GM18505 (cell line): ENCODE data around the gene VSIG1.
A peak's percentile ranks its signal among the peaks of the same experiment; 100 is the strongest.

Experiments used
- ATAC-seq: cut with Tn5 transposase; IDR thresholded peaks from one replicate; pipeline ENCODE4 v1.9.1; 2021; ENCODE audit not compliant: unreplicated experiment
- POLR2A ChIP-seq: IDR thresholded peaks from 4 replicates; pipeline ENCODE4 v1.6.1; 2011; ENCODE audit warnings: borderline replicate concordance; ENCODE audit not compliant: insufficient read depth, insufficient read length; ENCODE audit errors: extremely low read depth

Gene VSIG1

DNA sequence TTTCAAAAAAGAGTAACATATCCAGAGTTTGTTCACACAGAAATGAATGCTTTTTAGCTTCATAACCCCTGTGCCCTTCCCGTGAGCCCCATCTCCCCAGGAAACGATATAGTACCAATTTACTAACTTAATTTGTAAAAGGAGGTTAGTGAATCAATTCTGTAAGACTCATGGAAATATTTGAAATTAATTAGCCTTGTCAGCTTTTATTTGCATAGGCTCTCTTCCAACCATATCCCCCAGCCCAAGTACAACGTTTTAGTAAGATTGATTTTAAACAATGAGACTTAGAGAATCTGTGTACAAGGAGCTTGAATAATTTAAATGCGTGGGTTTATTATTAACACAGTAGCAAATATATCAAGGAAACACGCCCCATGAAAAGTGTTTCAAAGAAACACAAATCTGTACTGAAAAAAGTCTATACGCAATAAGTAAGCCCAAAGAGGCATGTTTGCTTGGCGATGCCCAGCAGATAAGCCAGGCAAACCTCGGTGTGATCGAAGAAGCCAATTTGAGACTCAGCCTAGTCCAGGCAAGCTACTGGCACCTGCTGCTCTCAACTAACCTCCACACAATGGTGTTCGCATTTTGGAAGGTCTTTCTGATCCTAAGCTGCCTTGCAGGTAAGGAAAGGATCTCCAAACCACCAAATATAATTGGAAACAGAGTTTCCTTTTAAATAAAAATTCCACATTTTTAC is at the start of gene VSIG1:
VSIG1 (plus strand) TSS at position 512 of the 703 bp plus-strand sequence; CDS start at position 578, 66 bp downstream.
- no peak for TF ChIP-seq POLR2A
- ATAC-seq = no peak

DNA sequence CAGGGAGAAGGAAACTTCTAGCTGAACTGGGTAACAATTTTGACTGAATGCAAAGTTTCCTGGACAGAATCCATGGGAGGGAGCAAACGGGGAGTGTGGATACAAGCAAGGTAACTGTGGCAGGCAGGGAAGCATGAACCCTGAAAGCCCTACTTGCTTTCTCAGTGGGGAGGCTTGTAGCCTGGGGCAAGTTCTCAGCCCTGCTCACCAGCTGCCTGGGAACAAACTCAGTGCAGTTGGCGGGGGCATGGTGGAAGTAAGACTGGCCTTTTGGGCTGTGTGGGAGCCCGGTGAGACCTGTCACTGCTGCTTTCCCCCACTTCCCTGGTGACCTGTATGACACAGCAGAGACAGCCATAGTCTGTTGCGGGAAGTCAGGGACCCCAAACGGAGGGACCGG is 48.7 kb upstream of the VSIG1 start:
- no peak for TF ChIP-seq POLR2A

DNA sequence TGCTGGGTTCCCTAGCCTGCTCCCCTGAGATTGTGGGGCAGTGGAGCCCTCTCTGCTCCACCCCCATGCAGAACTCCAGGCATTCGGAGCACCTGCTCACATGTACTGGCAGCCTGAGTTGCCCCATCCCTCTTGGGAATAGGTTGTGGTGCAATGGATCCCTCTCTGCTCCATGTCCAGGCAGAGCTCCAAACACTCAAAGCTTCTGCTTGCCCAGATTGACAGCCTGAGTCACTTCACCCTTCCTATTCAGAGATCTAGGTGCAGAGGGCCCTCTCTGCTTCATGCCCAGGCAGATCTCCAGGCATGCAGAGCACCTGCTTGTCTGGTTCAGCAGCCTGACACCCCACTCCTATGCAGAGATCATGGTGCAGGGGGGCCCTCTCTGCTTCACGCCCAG is 44.1 kb upstream of the VSIG1 start:
- peak; percentile 34 for ATAC-seq
- no peak for TF ChIP-seq POLR2A

More for the DNA sequence above, 48.7 kb upstream of the VSIG1 start:
- ATAC-seq = no peak

DNA sequence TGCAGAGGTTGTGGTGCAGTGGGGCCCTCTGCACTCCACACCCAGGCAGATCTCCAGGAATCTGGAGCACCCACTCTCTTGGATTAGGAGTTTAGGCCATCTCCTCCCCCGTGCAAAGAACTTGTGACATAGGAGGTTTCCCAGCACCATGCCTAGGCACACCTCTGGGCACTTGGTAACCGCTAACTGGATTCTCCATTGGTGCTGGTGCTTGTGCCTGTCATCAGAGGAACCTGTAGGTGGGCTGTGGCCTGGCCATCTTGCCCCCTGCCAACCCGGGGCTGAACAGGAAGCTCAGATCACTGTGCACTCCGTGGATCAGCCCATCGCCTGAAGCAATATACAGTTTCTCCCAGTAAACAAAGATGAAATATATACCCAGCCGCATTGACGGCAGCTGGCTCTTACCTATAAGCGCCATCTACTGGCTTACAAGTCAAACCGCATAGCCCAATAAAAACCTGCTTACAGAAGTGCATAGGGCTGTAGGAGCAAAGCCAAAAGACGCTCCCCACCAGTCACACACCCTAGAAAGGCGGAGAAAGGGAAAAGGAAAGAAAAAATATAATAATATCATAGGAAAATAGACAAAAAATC is 43.5 kb upstream of the VSIG1 start:
- no peak for TF ChIP-seq POLR2A

DNA sequence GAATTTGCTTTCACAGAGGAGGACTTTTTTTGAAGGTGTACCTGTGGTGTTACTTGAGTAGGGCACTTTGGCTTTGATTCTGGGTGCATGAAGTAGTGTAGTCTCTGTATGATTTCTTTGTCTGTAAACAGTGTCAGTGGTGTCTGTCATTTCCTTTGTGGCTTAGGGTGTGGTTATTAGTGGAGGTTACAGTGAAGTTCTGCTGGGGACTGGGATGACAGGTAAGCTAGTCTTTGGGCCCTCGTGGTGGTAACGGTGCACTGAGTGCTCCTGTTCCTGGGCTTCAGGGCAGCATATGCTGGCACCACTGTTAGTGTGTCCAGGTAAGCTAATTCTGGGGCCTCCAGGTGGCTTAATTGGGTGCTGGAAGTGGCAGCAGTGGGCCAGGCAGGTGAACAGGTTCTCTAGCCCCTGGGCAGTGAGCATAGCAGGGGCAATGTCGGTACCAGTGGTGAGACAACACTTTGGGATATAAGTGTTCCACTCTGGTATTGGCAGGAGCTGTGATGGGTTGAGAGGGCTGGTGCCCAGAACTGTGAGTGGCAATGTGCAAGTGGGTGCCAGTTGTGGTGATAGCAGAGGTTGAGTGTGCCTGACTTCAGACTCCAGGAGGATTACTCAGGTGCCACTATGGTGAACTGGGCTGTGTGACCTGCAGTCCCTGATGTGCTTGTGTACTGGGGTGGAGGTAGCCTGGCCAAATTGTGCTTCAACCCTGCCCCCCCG is 26.0 kb upstream of the VSIG1 start:
- peak; percentile 48 for ATAC-seq
- no peak for TF ChIP-seq POLR2A

More for the DNA sequence above, 43.5 kb upstream of the VSIG1 start:
- peak; percentile 86 for ATAC-seq

DNA sequence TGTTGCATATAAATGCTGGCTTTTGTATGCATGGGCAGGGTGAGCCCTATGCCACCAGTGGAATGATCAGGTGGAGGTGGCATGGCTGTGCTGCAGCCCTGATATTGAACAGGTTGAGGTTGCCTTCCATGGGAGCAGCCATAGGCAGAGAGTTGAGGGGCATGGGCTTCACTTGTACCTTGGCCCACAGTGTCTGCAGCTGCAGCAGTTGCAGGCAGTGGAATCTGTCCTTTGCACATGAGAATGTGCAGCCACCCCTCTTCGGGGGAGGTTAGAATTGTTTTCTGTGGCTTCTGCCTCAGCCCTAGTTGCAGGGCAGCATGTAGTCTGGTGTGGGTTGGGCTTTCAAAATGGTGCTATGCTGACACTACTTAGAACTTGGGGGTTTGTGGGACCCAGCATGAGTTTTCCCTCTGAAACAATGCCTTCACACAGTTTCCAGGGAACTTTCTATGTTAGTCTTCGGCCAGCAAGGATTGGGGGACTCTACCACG is 25.4 kb upstream of the VSIG1 start:
- no peak for ATAC-seq
- no peak for TF ChIP-seq POLR2A

- ATAC-seq = no peak
- no peak for TF ChIP-seq POLR2A
Measured at GRCh38 chrX:108020631-108021030, 24.2 kb upstream of the VSIG1 start.

DNA sequence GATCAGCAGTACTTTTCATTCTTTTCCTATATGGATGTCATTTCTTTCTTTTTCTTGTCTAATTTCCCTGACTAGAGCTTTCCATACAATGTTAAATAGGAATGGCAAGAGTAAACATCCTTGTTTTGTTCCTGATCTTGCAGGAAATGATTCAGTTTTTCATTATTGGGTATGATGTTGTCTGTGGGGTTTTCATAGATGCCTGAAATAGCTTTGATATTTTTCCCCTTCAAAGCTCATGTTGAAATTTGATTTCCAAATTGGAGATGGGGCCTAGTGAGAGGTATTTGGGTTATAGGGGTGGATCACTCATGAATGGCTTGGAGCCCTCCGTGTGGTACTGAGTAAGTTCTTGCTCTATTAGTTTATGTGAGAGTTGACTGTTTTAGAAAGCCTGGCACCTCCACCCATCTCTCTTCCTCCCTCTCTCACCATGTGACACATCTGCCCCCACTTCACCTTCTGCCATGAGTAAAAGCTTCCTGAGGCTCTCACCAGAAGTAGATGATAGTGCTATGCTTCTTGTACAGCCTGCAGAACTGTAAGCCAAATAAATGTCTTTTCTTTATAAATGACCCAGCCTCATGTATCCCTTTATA is 22.3 kb upstream of the VSIG1 start:
- no peak for TF ChIP-seq POLR2A
- ATAC-seq = no peak

DNA sequence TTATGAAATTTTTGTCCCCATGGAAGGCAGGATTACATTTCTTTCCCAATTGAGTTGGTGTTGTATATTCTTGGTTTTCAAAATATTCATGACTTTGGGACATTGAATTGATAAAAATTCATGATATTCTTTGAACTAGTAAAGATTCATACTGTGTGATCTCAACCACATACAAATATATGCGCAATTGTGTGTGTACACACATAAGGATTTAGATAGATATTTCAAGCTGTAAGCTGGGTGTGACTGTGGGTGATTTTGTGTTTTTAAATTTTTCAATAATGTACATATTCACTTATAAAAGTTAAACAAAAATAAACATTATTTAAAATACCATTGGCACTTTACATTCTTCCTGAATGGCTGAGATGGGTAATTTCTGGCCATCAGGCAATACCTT is 19.5 kb upstream of the VSIG1 start:
- no peak for ATAC-seq
- TF ChIP-seq POLR2A = no peak

GRCh38 chrX:108025954-108026600 is 18.8 kb upstream of the VSIG1 start:
- TF ChIP-seq POLR2A = no peak
- ATAC-seq = no peak

GRCh38 chrX:108028854-108029253 is 16.0 kb upstream of the VSIG1 start:
- no peak for ATAC-seq
- no peak for TF ChIP-seq POLR2A

DNA sequence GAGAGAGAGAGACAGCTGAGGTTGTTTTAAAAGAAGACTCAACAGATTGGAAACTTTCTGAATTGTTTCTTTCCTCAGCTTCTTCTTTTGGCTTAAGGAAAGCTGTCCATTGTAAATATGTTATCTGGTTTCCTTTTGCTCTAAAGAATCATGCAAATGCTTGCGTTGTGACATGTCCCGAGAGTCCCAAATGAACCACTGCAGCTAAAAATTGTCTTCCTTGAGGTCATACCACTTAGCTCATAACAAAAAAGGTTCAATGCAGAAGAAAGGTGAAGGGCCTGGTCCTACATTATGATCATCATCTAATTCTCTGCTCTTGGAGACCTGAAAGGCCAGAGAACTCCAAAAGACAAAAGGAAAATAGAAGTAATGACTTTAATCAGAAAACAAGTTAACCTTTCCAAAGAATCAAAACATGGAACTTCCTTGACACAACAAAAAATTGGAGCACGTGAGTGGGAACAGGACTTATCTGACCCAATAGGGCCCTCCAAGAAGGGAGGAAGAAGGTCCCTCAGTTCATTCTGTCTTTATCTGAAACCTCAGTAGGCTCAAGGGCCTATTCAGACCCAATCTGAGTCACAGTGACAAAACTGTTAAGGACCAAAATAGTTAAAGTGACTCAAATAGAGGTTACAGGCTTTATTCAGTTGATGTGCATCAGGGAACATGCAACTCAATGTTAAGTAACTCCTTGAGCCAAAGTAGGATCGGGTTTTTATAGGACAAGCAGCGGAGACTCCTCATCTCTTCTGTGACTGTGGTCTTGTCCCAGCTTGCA is 14.7 kb upstream of the VSIG1 start:
- no peak for TF ChIP-seq POLR2A
- peak; percentile 87 for ATAC-seq

GRCh38 chrX:108032944-108033343 is 11.9 kb upstream of the VSIG1 start:
- no peak for TF ChIP-seq POLR2A

DNA sequence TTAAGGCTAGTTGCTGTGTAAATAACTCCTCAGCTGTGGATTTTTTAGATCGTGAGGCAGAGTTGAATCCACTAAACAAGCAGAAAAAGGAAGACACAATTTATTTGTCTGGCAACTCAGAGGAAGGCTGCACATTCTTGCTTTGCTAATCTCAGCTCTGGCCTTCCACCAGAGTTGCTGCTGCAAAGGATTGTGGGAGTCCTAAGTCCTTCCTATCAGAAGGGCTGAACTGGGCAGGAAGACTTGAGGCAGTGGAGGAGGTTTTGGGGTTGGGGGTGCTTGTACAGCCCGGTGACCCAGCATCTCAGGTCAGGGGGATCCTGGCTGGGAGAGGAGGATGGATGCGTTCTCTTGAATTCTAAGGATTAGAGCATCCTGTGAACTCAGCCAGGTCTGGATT is 11.0 kb upstream of the VSIG1 start:
- no peak for TF ChIP-seq POLR2A
- no peak for ATAC-seq

More at GRCh38 chrX:108032944-108033343, 11.9 kb upstream of the VSIG1 start:
- no peak for ATAC-seq
